K562 (cell line): ENCODE results near the gene PHKA1. TPM values are rescaled to one million over a fixed set of nuclear protein-coding genes. Genes with fewer than 3 reads are reported as not detected.

Source experiments
- BCOR ChIP-seq: fragments of 450-650 bp; IDR thresholded peaks from 2 replicates; pipeline ENCODE4 v1.6.1; 2016
- BRD4 ChIP-seq: fragments of 200-600 bp; sonication (generic); IDR thresholded peaks from 2 replicates; pipeline ENCODE4 v1.6.1; 2017; ENCODE audit warnings: inconsistent platforms
- MECOM ChIP-seq: fragments of 250-450 bp; sonication (Bioruptor Pico); IDR thresholded peaks from 2 replicates; pipeline ENCODE4 v1.8.0; 2022; ENCODE audit warnings: inconsistent platforms
- NR2C1 ChIP-seq, 2 experiments: fragments of 450-650 bp; IDR thresholded peaks; 2 replicates each; pipeline ENCODE4 v1.6.1; 2017; ENCODE audit warnings: mild to moderate bottlenecking in 2 of 2, antibody characterized with exemption in 1 of 2, inconsistent platforms in 1 of 2, missing compliant biosample characterization in 1 of 2, missing genetic modification characterization in 1 of 2
- PPARD ChIP-seq: fragments of 250-450 bp; sonication (Bioruptor Pico); IDR thresholded peaks from 2 replicates; pipeline ENCODE4 v1.8.0; 2022; ENCODE audit warnings: inconsistent platforms, mild to moderate bottlenecking, moderate library complexity
- SMAD3 ChIP-seq: fragments of 450-650 bp; formaldehyde crosslinking; conservative IDR thresholded peaks from 2 replicates; pipeline ENCODE4 v1.4.0; 2020; ENCODE audit warnings: mild to moderate bottlenecking
- SRSF1 ChIP-seq: fragments of 200-400 bp; formaldehyde crosslinking; IDR thresholded peaks from 2 replicates; pipeline ENCODE4 v1.6.1; 2017; ENCODE audit warnings: mild to moderate bottlenecking, low read depth, low read length, moderate library complexity
- SUPT5H ChIP-seq: fragments of 450-650 bp; IDR thresholded peaks from 2 replicates; pipeline ENCODE4 v1.6.1; 2016
- ZBTB8A ChIP-seq: fragments of 450-650 bp; IDR thresholded peaks from 2 replicates; pipeline ENCODE4 v1.6.1; 2018; ENCODE audit warnings: mild to moderate bottlenecking, moderate library complexity; ENCODE audit not compliant: partially characterized antibody
- ZNF232 ChIP-seq: sonication (generic); formaldehyde crosslinking; IDR thresholded peaks from 2 replicates; pipeline ENCODE4 v1.8.0; 2022; ENCODE audit warnings: mild to moderate bottlenecking, missing genetic modification reagents
- ZNF354B ChIP-seq: fragments of 250-450 bp; sonication (Bioruptor Pico); IDR thresholded peaks from 2 replicates; pipeline ENCODE4 v1.4.0; 2020
- ZNF384 ChIP-seq: IDR thresholded peaks from 2 replicates; pipeline ENCODE4 v1.6.1; 2012; ENCODE audit warnings: low read depth, low read length, improper control_type of control experiment
- ZNF41 ChIP-seq: fragments of 250-450 bp; sonication (Bioruptor Pico); conservative IDR thresholded peaks from 2 replicates; pipeline ENCODE4 v1.4.0; 2020; ENCODE audit warnings: mild to moderate bottlenecking
- ZNF551 ChIP-seq: fragments of 250-450 bp; sonication (Bioruptor Pico); IDR thresholded peaks from 2 replicates; pipeline ENCODE4 v1.5.0; 2021; ENCODE audit warnings: mild to moderate bottlenecking, moderate library complexity
- ZNF584 ChIP-seq: fragments of 200-800 bp; sonication (Bioruptor generic); IDR thresholded peaks from 2 replicates; pipeline ENCODE4 v1.6.1; 2016; ENCODE audit warnings: low read depth, mild to moderate bottlenecking, missing genetic modification characterization, missing compliant biosample characterization
- ZNF766 ChIP-seq: fragments of 200-800 bp; sonication (Bioruptor generic); conservative IDR thresholded peaks from 2 replicates; pipeline ENCODE4 v1.6.1; 2016; ENCODE audit warnings: missing genetic modification characterization, missing compliant biosample characterization
- polyA plus RNA-seq, 8 experiments: library from polyadenylated mRNA; depleted of rRNA in 4 of 8; stranded (reverse) in 5 of 8; unstranded in 3 of 8; fragments of >200 nt; fragmentation: Nextera tagmentation in 2 of 8; fragmentation: Illumina TruSeq in 1 of 8; extraction: Ambion mirVana in 2 of 8; extraction: Trizol in 1 of 8; gene quantifications; 2 replicates each; pipeline versions ENCODE4 v1.2.1 to v1.2.3, GENCODE V29; 2011 to 2014; ENCODE audit warnings: inconsistent platforms in 1 of 8, missing spikeins in 1 of 8
- total RNA-seq, 7 experiments: library from RNA; depleted of rRNA in 6 of 7; stranded (reverse); fragments of >200 nt in 6 of 7; fragmentation: Illumina TruSeq in 2 of 7; extraction: Trizol in 2 of 7; gene quantifications; 2 replicates each; pipeline versions ENCODE4 v1.2.1 to v1.2.3, GENCODE V29; 2011 to 2021; ENCODE audit warnings: low replicate concordance in 1 of 7
- TF ChIP-seq, protein P1 (sequence below), 2 experiments: IDR thresholded peaks in 1 of 2; conservative IDR thresholded peaks in 1 of 2; 2 replicates each; pipeline ENCODE4 v1.6.1; 2016; ENCODE audit warnings: low read depth in 2 of 2, mild to moderate bottlenecking in 1 of 2, missing compliant biosample characterization in 1 of 2, missing genetic modification characterization in 1 of 2, moderate library complexity in 1 of 2
- TF ChIP-seq, protein P2 (sequence below): fragments of 200-800 bp; sonication (Bioruptor generic); IDR thresholded peaks from 2 replicates; pipeline ENCODE4 v1.6.1; 2017; ENCODE audit warnings: missing genetic modification characterization, missing compliant biosample characterization
- TF ChIP-seq, protein P3 (sequence below): fragments of 250-450 bp; sonication (Bioruptor Pico); IDR thresholded peaks from 2 replicates; pipeline ENCODE4 v1.5.0; 2020; ENCODE audit warnings: mild to moderate bottlenecking, borderline replicate concordance
- TF ChIP-seq, protein P4 (sequence below): fragments of 250-450 bp; sonication (Bioruptor Pico); IDR thresholded peaks from 2 replicates; pipeline ENCODE4 v1.4.0; 2020; ENCODE audit warnings: mild to moderate bottlenecking

PHKA1 gene
- total and polyA plus RNA-seq, 9 of the 15 experiments (the other 6 are each of a cell fraction or from before 2014, with no cell fraction given), result 2.4 to 9.6 (median 5.8) TPM

DNA sequence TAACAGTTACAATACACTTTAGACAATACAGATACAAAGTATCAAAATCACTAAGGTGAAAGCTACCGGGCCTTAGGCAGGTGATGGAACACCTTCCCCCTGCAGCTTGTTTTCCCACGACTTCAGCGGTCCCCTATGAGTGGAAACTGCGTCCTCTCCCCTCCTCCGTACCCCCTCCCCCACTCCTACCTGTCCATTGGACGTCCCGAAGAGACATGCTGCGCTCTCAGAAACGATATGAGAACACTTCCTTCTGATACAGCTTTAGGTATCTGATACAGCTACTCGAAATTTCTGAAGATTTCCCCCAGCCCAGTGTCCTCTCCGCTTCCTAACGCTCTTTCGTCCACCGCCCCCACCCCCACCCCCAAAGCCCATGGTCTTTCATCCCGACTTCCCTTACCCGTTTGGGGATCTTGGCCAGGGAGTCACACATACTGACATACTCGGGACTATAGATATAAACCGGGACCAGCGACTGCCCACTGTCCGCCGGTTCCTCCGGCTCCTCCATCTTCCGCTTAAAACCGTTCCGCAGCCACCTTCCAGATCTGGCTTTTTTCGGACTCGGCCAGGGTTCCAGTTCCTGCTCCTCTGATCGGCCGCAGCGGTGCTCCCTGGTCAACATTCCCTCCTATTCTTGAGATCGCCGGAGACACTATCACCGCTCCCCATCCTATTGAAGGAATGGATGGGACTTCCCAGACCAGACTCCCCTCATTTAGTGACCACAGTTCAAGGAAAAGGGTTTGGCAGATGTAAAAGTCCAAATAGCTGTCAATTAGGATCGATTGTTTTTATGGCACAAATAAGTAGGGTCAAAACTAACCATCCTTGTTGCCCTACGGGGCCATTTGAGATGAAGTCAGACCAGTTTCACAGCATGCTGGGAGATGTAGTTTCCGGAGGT, 141.6 kb downstream of the PHKA1 start, which contains the start of gene HDAC8 (continued):
- TF ChIP-seq, protein P1, sequence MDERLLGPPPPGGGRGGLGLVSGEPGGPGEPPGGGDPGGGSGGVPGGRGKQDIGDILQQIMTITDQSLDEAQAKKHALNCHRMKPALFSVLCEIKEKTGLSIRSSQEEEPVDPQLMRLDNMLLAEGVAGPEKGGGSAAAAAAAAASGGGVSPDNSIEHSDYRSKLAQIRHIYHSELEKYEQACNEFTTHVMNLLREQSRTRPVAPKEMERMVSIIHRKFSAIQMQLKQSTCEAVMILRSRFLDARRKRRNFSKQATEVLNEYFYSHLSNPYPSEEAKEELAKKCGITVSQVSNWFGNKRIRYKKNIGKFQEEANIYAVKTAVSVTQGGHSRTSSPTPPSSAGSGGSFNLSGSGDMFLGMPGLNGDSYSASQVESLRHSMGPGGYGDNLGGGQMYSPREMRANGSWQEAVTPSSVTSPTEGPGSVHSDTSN (CRISPR knock-in tag; IDR thresholded peaks at IDR 0.05; ENCODE audit: low read depth), result no peak
- TF ChIP-seq, protein P1 (tag; conservative IDR thresholded peaks at IDR 0.05; ENCODE audit: low read depth), result 0 out of 2 replicates have a peak, but pooled peaks have one; percentile 28
- TF ChIP-seq PPARD (no peak), ZNF766 (CRISPR knock-in tag) (peak; percentile 77), ZNF232 (CRISPR knock-in tag) (no peak), MECOM (CRISPR knock-in tag) (no peak), ZNF584 (CRISPR knock-in tag) (no peak), ZNF384 (no peak), SMAD3 (CRISPR knock-in tag) (no peak; the same call in 1 of the 2 replicates), BCOR (no peak), BRD4 (no peak), ZNF354B (CRISPR knock-in tag) (no peak), ZBTB8A (no peak), SUPT5H (no peak), NR2C1 (IDR thresholded peaks at IDR 0.05) (peak; percentile 82), NR2C1 (tag; IDR thresholded peaks at IDR 0.05) (peak; percentile 82), ZNF551 (CRISPR knock-in tag) (no peak), SRSF1 (no peak), ZNF41 (no peak)
- TF ChIP-seq, protein P2, sequence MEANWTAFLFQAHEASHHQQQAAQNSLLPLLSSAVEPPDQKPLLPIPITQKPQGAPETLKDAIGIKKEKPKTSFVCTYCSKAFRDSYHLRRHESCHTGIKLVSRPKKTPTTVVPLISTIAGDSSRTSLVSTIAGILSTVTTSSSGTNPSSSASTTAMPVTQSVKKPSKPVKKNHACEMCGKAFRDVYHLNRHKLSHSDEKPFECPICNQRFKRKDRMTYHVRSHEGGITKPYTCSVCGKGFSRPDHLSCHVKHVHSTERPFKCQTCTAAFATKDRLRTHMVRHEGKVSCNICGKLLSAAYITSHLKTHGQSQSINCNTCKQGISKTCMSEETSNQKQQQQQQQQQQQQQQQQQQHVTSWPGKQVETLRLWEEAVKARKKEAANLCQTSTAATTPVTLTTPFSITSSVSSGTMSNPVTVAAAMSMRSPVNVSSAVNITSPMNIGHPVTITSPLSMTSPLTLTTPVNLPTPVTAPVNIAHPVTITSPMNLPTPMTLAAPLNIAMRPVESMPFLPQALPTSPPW (CRISPR knock-in tag), result 0 out of 2 replicates have a peak, but pooled peaks have one; percentile 35
- TF ChIP-seq, protein P3, sequence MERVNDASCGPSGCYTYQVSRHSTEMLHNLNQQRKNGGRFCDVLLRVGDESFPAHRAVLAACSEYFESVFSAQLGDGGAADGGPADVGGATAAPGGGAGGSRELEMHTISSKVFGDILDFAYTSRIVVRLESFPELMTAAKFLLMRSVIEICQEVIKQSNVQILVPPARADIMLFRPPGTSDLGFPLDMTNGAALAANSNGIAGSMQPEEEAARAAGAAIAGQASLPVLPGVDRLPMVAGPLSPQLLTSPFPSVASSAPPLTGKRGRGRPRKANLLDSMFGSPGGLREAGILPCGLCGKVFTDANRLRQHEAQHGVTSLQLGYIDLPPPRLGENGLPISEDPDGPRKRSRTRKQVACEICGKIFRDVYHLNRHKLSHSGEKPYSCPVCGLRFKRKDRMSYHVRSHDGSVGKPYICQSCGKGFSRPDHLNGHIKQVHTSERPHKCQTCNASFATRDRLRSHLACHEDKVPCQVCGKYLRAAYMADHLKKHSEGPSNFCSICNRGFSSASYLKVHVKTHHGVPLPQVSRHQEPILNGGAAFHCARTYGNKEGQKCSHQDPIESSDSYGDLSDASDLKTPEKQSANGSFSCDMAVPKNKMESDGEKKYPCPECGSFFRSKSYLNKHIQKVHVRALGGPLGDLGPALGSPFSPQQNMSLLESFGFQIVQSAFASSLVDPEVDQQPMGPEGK (CRISPR knock-in tag), result no peak
- TF ChIP-seq, protein P4, sequence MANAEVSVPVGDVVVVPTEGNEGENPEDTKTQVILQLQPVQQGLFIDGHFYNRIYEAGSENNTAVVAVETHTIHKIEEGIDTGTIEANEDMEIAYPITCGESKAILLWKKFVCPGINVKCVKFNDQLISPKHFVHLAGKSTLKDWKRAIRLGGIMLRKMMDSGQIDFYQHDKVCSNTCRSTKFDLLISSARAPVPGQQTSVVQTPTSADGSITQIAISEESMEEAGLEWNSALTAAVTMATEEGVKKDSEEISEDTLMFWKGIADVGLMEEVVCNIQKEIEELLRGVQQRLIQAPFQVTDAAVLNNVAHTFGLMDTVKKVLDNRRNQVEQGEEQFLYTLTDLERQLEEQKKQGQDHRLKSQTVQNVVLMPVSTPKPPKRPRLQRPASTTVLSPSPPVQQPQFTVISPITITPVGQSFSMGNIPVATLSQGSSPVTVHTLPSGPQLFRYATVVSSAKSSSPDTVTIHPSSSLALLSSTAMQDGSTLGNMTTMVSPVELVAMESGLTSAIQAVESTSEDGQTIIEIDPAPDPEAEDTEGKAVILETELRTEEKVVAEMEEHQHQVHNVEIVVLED, result no peak
